ENCODE measurements around the gene OTUB2. TPM values are rescaled to one million over a fixed set of nuclear protein-coding genes. Genes with fewer than 3 reads are reported as not detected.

The OTUB2 gene
- total and polyA plus RNA-seq, 2 of the 8 experiments (the other 6 are each of a cell fraction or from before 2014, with no cell fraction given) = 2.2 to 4.2 TPM

DNA sequence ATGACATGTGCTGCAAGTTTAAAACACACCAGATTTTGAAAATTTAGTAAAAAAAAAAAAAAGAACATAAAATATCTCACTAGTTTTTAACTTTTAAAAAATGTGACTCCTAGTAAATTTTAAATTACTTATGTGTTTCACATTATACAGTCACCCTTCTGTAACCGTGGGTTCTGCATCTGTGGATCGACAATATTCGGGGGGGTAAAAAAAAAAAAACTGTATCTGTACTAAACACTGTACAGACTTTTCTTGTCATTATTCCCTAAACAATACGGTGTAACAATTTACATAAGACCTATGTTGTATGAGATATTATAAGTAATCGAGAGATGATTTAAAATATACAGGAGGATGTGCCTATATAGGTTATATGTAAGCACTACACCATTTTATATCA lies 51.7 kb downstream of the OTUB2 start:
- no peak overlapping the region for H2AFZ ChIP-seq (ENCODE audit: low read length)
- H3K23me2 ChIP-seq (ENCODE audit: low read depth, low read length) = peaks cover 5% of the 10 kb centered on the region
- DNase-seq (ENCODE audit: low read depth in 1 of 2, low spot score in 2 of 2) (no peak), FAIRE-seq (no peak)
- H2BK15ac ChIP-seq (ENCODE audit: low read length) = no peak overlapping the region
- no peak overlapping the region for H3K14ac ChIP-seq (ENCODE audit: insufficient read length)
- no peak overlapping the region for H4K5ac ChIP-seq (ENCODE audit: insufficient read length, low read depth, low read length)
- H3K27ac ChIP-seq (ENCODE audit: low read depth, low read length) = no peak overlapping the region
- H4K8ac ChIP-seq (ENCODE audit: extremely low read depth, insufficient read depth, low read length) = no peak overlapping the region
- WGBS, 2 experiments (ENCODE audit: extremely low coverage in 1 of 2, insufficient coverage in 1 of 2, insufficient read length in 1 of 2, insufficient replicate concordance in 2 of 2, low coverage in 1 of 2, low lambda C conversion rate in 2 of 2, missing lambda C conversion rate in 1 of 2) = 90% methylated on average over 5 of the region's 5 CpGs; no CpG with 5 or more reads in 1 of the 2 experiments
- peaks cover 29 to 80% of the 10 kb centered on the region in 2 experiments for H3K79me2 ChIP-seq (ENCODE audit: control insufficient read depth in 1 of 2, insufficient read depth in 2 of 2, low read length in 2 of 2)
- H3K9me3 ChIP-seq (ENCODE audit: insufficient read depth in 2 of 2, low read depth in 1 of 2, low read length in 1 of 2) = no peaks in the 10 kb centered on the region
- no peaks in the 10 kb centered on the region for H3K27me3 ChIP-seq (replicated peaks in 1 of 4; ENCODE audit: control insufficient read depth in 3 of 4, extremely low read depth in 1 of 4, insufficient read depth in 3 of 4, low read length in 3 of 4)
- H3K9ac ChIP-seq (replicated peaks in 1 of 4; ENCODE audit: extremely low read depth in 1 of 4, low read depth in 3 of 4, low read length in 3 of 4) = no peak overlapping the region
- H2BK120ac ChIP-seq (replicated peaks; ENCODE audit: low read depth, low read length) = no peak overlapping the region
- H4K91ac ChIP-seq (replicated peaks; ENCODE audit: insufficient read length, low read length) = no peak overlapping the region
- H3K18ac ChIP-seq (ENCODE audit: extremely low read depth, low read length) = no peak overlapping the region
- H3K56ac ChIP-seq (replicated peaks; ENCODE audit: insufficient read length, low read depth, low read length) = no peak overlapping the region
- no peak overlapping the region for H3K4me3 ChIP-seq (ENCODE audit: extremely low read depth in 1 of 4, insufficient read depth in 2 of 4, low read depth in 3 of 4, low read length in 4 of 4)
- peaks cover 7% of the 10 kb centered on the region; the same call in 1 of the 2 replicates for H3K79me1 ChIP-seq (ENCODE audit: low read depth, low read length)
- H3K4me1 ChIP-seq (replicated peaks in 1 of 4; ENCODE audit: control insufficient read depth in 3 of 4, insufficient read depth in 4 of 4, low read length in 3 of 4) = peaks cover 0 to 12% (median 0%) of the 10 kb centered on the region in 4 experiments; a peak in 1 of 7 replicates
- TF ChIP-seq EGR1 (IDR thresholded peaks at IDR 0.05; ENCODE audit: borderline replicate concordance, low read depth, low read length) = no peak
- no peak for TF ChIP-seq BACH1 (IDR thresholded peaks at IDR 0.05; ENCODE audit: low read length)
- TF ChIP-seq, protein P1, sequence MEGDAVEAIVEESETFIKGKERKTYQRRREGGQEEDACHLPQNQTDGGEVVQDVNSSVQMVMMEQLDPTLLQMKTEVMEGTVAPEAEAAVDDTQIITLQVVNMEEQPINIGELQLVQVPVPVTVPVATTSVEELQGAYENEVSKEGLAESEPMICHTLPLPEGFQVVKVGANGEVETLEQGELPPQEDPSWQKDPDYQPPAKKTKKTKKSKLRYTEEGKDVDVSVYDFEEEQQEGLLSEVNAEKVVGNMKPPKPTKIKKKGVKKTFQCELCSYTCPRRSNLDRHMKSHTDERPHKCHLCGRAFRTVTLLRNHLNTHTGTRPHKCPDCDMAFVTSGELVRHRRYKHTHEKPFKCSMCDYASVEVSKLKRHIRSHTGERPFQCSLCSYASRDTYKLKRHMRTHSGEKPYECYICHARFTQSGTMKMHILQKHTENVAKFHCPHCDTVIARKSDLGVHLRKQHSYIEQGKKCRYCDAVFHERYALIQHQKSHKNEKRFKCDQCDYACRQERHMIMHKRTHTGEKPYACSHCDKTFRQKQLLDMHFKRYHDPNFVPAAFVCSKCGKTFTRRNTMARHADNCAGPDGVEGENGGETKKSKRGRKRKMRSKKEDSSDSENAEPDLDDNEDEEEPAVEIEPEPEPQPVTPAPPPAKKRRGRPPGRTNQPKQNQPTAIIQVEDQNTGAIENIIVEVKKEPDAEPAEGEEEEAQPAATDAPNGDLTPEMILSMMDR (IDR thresholded peaks at IDR 0.05; ENCODE audit: control extremely low read depth in 1 of 3, insufficient read depth in 1 of 3, low read depth in 1 of 3, low read length in 3 of 3) = no peak
- no peak for TF ChIP-seq ZNF274 (IDR thresholded peaks at IDR 0.05; ENCODE audit: borderline replicate concordance, extremely low read depth, low read length)
- TF ChIP-seq TEAD4 (IDR thresholded peaks at IDR 0.05; ENCODE audit: low read depth, low read length) = no peak
- no peak for TF ChIP-seq POLR2AphosphoS5 (IDR thresholded peaks at IDR 0.05; ENCODE audit: low read depth, low read length)
- no peak for TF ChIP-seq KDM4A (IDR thresholded peaks at IDR 0.05; ENCODE audit: low read depth, low read length, severe bottlenecking)
- no peak for TF ChIP-seq SP4 (IDR thresholded peaks at IDR 0.05; ENCODE audit: low read length)
- no peak for TF ChIP-seq CHD1 (IDR thresholded peaks at IDR 0.05; ENCODE audit: low read depth, low read length)
- no peak for TF ChIP-seq JUND (IDR thresholded peaks at IDR 0.05; ENCODE audit: low read length)
- TF ChIP-seq, protein P2, sequence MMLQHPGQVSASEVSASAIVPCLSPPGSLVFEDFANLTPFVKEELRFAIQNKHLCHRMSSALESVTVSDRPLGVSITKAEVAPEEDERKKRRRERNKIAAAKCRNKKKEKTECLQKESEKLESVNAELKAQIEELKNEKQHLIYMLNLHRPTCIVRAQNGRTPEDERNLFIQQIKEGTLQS (IDR thresholded peaks at IDR 0.05; ENCODE audit: insufficient read depth, low read depth, low read length) = no peak
- ChIA-PET POLR2A (ENCODE audit: partially characterized antibody) (no interaction called here), CTCF (ENCODE audit: partially characterized antibody) (interaction anchor here (1.6 kb wide), 1 partner anchor 59 kb away, joined by 5 read pairs; no protein-coding TSS in a partner anchor)
- H3K36me3 ChIP-seq (ENCODE audit: control insufficient read depth in 2 of 4, insufficient read depth in 4 of 4, low read length in 3 of 4) = peaks cover 7 to 37% (median 15%) of the 10 kb centered on the region in 4 experiments
- no peak overlapping the region for H2BK12ac ChIP-seq (ENCODE audit: low read depth, low read length)
- H3K4ac ChIP-seq (replicated peaks; ENCODE audit: insufficient read length, low read depth, low read length) = no peak overlapping the region
- H2AK5ac ChIP-seq (ENCODE audit: low read depth, low read length) = no peak overlapping the region
- no peak overlapping the region for H3K23ac ChIP-seq (ENCODE audit: insufficient read length)
- H2BK20ac ChIP-seq (ENCODE audit: low read length) = no peak overlapping the region
- H2BK5ac ChIP-seq (ENCODE audit: low read depth, low read length) = no peak overlapping the region
- H3K4me2 ChIP-seq (ENCODE audit: insufficient read depth in 1 of 2, low read depth in 2 of 2, low read length in 2 of 2) = no peak overlapping the region; a peak in 1 of 4 replicates
- H4K20me1 ChIP-seq (replicated peaks in 1 of 2; ENCODE audit: control insufficient read depth in 1 of 2, insufficient read depth in 2 of 2, low read length in 2 of 2) = peaks cover 10 to 14% of the 10 kb centered on the region in 2 experiments

Measured in H1 (cell line).